ENCODE data around the gene PAK1. TPM values are rescaled to one million over a fixed set of nuclear protein-coding genes. Genes with fewer than 3 reads are reported as not detected.

Gene PAK1
- total RNA-seq, 1 donor from 2014 or later = 41.0 TPM

DNA sequence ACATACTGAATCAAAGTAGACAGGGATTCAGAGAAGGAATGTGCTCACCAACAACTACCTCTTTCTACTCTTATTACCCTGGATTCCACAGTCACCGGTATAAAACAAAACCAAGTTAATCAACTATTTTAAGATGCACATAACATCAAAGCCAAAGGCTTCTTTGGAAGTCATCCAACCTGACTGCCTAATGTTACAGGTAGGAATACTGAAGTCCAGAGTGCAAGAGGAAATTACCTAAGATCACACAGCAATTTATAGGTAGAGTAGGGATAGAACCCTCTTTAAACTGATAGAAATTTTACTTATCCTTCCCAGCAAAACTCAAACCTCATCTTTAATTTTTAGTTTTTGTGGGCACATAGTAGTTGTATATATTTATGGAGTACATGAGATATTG is 76.3 kb downstream of the PAK1 start:
- no peak overlapping the region for H3K9ac ChIP-seq (ENCODE audit: low read length)
- Mint-ChIP-seq H3K27ac (ENCODE audit: unreplicated experiment) (no peak overlapping the region), H3K27me3 (ENCODE audit: low read depth, unreplicated experiment) (no peaks in the 10 kb centered on the region), H3K36me3 (ENCODE audit: low read depth, unreplicated experiment) (no peaks in the 10 kb centered on the region), H3K9me3 (ENCODE audit: unreplicated experiment) (no peaks in the 10 kb centered on the region), H3K4me3 (ENCODE audit: unreplicated experiment) (no peak overlapping the region), H3K4me1 (ENCODE audit: low read depth, unreplicated experiment) (peaks cover 6% of the 10 kb centered on the region)
- no peak overlapping the region for H3K27ac ChIP-seq (ENCODE audit: low read depth, low read length)
- H3K27me3 ChIP-seq (ENCODE audit: insufficient read depth, low read length) = no peaks in the 10 kb centered on the region
- no peaks in the 10 kb centered on the region for H3K4me1 ChIP-seq (ENCODE audit: insufficient read depth, low read length)
- no peak overlapping the region for H3K4me3 ChIP-seq (ENCODE audit: insufficient read depth, low read depth, low read length)
- DNase-seq (ENCODE audit: low read depth) (no peak), FAIRE-seq (no peak)
- H3K4me2 ChIP-seq (ENCODE audit: low read length) = no peak overlapping the region
- H2AFZ ChIP-seq (ENCODE audit: low read depth, low read length) = no peak overlapping the region
- peaks cover 2% of the 10 kb centered on the region for H3K36me3 ChIP-seq (ENCODE audit: insufficient read depth, low read length)
- no peaks in the 10 kb centered on the region for H3K9me3 ChIP-seq (ENCODE audit: insufficient read depth, low read depth, low read length)
- peaks cover 49% of the 10 kb centered on the region for H3K79me2 ChIP-seq (ENCODE audit: insufficient read depth, low read length)
- TF ChIP-seq, protein P1, sequence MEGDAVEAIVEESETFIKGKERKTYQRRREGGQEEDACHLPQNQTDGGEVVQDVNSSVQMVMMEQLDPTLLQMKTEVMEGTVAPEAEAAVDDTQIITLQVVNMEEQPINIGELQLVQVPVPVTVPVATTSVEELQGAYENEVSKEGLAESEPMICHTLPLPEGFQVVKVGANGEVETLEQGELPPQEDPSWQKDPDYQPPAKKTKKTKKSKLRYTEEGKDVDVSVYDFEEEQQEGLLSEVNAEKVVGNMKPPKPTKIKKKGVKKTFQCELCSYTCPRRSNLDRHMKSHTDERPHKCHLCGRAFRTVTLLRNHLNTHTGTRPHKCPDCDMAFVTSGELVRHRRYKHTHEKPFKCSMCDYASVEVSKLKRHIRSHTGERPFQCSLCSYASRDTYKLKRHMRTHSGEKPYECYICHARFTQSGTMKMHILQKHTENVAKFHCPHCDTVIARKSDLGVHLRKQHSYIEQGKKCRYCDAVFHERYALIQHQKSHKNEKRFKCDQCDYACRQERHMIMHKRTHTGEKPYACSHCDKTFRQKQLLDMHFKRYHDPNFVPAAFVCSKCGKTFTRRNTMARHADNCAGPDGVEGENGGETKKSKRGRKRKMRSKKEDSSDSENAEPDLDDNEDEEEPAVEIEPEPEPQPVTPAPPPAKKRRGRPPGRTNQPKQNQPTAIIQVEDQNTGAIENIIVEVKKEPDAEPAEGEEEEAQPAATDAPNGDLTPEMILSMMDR (IDR thresholded peaks at IDR 0.05; ENCODE audit: insufficient read depth, low read depth, low read length) = no peak
- H4K20me1 ChIP-seq (ENCODE audit: insufficient read depth, low read length) = peaks cover 52% of the 10 kb centered on the region

DNA sequence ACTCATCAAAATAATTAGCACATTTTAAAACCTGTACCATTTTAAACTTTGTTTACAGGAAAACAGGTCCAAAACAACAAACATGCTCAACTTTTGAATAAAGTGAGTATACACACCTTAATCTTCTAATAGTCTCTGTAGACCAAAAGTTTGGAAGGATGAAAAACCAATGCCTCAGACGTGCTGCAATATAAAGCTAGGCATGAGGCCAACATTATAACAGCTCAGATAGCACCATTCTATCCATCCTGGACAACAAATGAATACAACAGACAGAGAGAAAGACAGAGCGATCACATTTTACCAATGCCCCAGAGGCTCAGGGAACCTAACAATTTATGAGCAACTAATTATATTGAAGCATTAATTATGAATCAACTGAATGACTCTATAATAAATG is 77.0 kb downstream of the PAK1 start:
- H3K4me2 ChIP-seq (ENCODE audit: low read length) = no peak overlapping the region
- TF ChIP-seq EZH2 (IDR thresholded peaks at IDR 0.05; ENCODE audit: insufficient read depth, low read length) = no peak
- TF ChIP-seq, protein P1 (IDR thresholded peaks at IDR 0.05; ENCODE audit: insufficient read depth, low read depth, low read length) = no peak
- no peak overlapping the region for H3K27ac ChIP-seq (ENCODE audit: low read depth, low read length)
- Mint-ChIP-seq H3K27me3 (ENCODE audit: low read depth, unreplicated experiment) (no peaks in the 10 kb centered on the region), H3K27ac (ENCODE audit: unreplicated experiment) (no peak overlapping the region), H3K4me1 (ENCODE audit: low read depth, unreplicated experiment) (peaks cover 6% of the 10 kb centered on the region), H3K9me3 (ENCODE audit: unreplicated experiment) (no peaks in the 10 kb centered on the region), H3K4me3 (ENCODE audit: unreplicated experiment) (no peak overlapping the region), H3K36me3 (ENCODE audit: low read depth, unreplicated experiment) (no peaks in the 10 kb centered on the region)
- no peak overlapping the region for H3K9ac ChIP-seq (ENCODE audit: low read length)
- DNase-seq (ENCODE audit: low read depth) (no peak), FAIRE-seq (peak; percentile 63)
- H3K4me3 ChIP-seq (ENCODE audit: insufficient read depth, low read depth, low read length) = no peak overlapping the region
- H3K9me3 ChIP-seq (ENCODE audit: insufficient read depth, low read depth, low read length) = no peaks in the 10 kb centered on the region
- H4K20me1 ChIP-seq (ENCODE audit: insufficient read depth, low read length) = peaks cover 48% of the 10 kb centered on the region
- no peak overlapping the region for H2AFZ ChIP-seq (ENCODE audit: low read depth, low read length)
- no peaks in the 10 kb centered on the region for H3K4me1 ChIP-seq (ENCODE audit: insufficient read depth, low read length)
- no peaks in the 10 kb centered on the region for H3K27me3 ChIP-seq (ENCODE audit: insufficient read depth, low read length)
- H3K36me3 ChIP-seq (ENCODE audit: insufficient read depth, low read length) = peaks cover 2% of the 10 kb centered on the region
- peaks cover 43% of the 10 kb centered on the region for H3K79me2 ChIP-seq (ENCODE audit: insufficient read depth, low read length)

DNA sequence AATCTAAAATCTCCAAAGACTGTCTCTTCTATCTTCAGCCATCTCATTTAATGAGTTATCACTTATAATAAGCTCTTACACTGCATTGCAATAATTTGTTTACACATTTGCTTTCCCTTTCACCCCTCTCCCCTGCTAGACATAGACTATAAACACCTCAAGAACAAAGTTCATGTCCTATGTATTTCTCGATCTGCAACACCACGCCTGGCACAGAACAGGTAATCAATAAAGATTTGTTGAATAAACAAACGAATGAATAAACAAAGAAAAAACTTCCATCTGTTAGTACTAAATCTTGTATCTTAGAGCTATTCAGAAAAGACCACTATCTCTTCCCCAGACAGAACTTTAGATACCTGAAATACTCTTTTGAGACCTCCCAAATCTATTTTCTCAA is 77.6 kb downstream of the PAK1 start:
- no peaks in the 10 kb centered on the region for H3K9me3 Mint-ChIP-seq (ENCODE audit: unreplicated experiment)
- no peaks in the 10 kb centered on the region for H3K36me3 Mint-ChIP-seq (ENCODE audit: low read depth, unreplicated experiment)
- Histone ChIP-seq H3K9me3 (ENCODE audit: insufficient read depth, low read depth, low read length) (no peaks in the 10 kb centered on the region), H3K27ac (ENCODE audit: low read depth, low read length) (no peak overlapping the region), H4K20me1 (ENCODE audit: insufficient read depth, low read length) (peaks cover 43% of the 10 kb centered on the region), H3K4me1 (ENCODE audit: insufficient read depth, low read length) (no peaks in the 10 kb centered on the region), H3K4me3 (ENCODE audit: insufficient read depth, low read depth, low read length) (no peak overlapping the region), H2AFZ (ENCODE audit: low read depth, low read length) (no peak overlapping the region), H3K9ac (ENCODE audit: low read length) (no peak overlapping the region), H3K79me2 (ENCODE audit: insufficient read depth, low read length) (peaks cover 40% of the 10 kb centered on the region), H3K36me3 (ENCODE audit: insufficient read depth, low read length) (peaks cover 2% of the 10 kb centered on the region), H3K4me2 (ENCODE audit: low read length) (no peak overlapping the region), H3K27me3 (ENCODE audit: insufficient read depth, low read length) (no peaks in the 10 kb centered on the region)
- DNase-seq (ENCODE audit: low read depth) (no peak), FAIRE-seq (no peak)
- no peaks in the 10 kb centered on the region for H3K27me3 Mint-ChIP-seq (ENCODE audit: low read depth, unreplicated experiment)
- TF ChIP-seq, protein P1 (IDR thresholded peaks at IDR 0.05; ENCODE audit: insufficient read depth, low read depth, low read length) = no peak
- TF ChIP-seq EZH2 (IDR thresholded peaks at IDR 0.05; ENCODE audit: insufficient read depth, low read length) = no peak
- H3K4me3 Mint-ChIP-seq (ENCODE audit: unreplicated experiment) = no peak overlapping the region
- H3K4me1 Mint-ChIP-seq (ENCODE audit: low read depth, unreplicated experiment) = peaks cover 1% of the 10 kb centered on the region
- no peak overlapping the region for H3K27ac Mint-ChIP-seq (ENCODE audit: unreplicated experiment)
